ENCODE data around the gene CTBP1.

Gene CTBP1

DNA sequence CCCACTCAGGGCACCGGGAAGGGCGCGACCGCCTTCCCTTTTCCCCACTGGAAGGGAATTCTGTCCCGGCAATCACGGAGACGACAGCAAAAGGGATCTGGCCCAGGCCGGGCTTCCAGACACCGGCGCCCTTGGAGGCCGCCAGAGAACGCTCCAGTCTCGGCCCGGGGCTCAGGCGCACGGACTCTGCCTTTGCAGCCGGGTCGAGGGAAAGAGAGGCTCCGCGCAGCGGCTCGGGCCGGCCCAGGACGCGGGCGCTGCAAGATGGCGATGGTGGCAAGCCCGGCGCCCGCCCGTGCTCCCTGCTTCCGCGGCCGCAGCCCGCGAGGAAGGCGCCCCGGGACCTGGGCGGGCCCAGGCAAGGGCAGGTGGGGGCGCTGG is 1.1 kb downstream of the CTBP1 start:
- H3K27ac ChIP-seq (ENCODE audit: low read depth, low read length) = peak overlapping the region; percentile 91
- peaks cover 21% of the 10 kb centered on the region for H3K9me3 ChIP-seq (ENCODE audit: insufficient read depth, low read depth, low read length)
- H3K27me3 ChIP-seq (ENCODE audit: insufficient read depth, low read length) = no peaks in the 10 kb centered on the region
- H3K9ac ChIP-seq (ENCODE audit: low read depth, low read length) = peak overlapping the region; percentile 98
- WGBS = under 1% methylated on average over 40 of the region's 40 CpGs
- peaks cover 14% of the 10 kb centered on the region for H3K36me3 ChIP-seq (ENCODE audit: insufficient read depth, low read length)
- peaks cover 8% of the 10 kb centered on the region; the same call in 1 of the 2 replicates for H3K4me1 ChIP-seq (ENCODE audit: insufficient read depth, low read length)
- peak overlapping the region; percentile 92 for H3K4me3 ChIP-seq (ENCODE audit: low read length)

DNA sequence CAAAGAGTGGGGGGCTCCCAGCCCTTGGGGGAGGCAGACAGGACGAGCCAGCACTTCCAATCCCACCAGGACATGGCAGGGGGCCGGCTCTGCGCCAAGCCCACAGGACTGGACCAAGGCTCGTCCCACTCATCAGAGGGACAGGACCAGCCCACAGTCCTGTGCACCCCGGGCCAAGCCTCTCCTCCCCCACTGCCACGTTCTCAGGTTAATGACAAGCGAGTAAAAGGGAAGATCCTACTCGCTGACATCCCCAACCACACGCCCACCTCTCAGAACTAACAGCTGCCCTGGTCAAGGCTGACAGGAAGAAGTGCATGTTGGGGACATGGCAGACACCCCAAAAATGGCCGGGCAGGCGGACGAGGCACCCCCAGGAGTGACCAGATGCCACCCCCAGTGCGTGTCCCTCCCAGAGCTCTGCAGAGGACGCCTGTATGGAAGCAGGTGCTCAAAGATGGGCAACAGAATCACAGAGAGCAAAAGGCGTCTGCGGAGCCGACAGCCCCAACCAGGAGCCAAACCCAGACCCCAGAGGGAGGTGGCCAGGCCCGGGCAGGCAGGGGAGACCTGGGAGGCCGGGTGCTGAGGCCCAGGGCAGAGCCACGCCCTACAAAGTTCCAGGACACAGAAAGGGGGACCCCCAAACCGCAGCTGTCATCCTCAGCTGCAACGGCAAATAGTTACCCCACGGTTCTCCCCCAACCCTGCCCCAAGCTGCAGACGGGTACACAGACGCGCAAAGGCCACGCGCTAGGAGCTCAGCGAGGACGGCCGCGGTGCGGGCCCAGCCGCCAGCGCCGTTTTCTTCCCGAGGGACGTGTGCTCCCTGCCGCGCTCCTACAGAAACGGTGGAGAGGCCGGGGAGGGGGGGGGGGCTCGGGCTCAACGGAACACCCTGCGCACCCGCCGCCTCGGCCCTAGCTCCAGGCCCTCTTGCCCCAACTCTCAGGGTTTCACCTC is 1.7 kb downstream of the CTBP1 start:
- 29% methylated on average over 46 of the region's 48 CpGs for WGBS
- Histone ChIP-seq H3K4me3 (ENCODE audit: low read length) (peak overlapping the region; percentile 92), H3K27ac (ENCODE audit: low read depth, low read length) (peak overlapping the region; percentile 91), H3K9me3 (ENCODE audit: insufficient read depth, low read depth, low read length) (peaks cover 14% of the 10 kb centered on the region), H3K9ac (ENCODE audit: low read depth, low read length) (peak overlapping the region; percentile 98), H3K27me3 (ENCODE audit: insufficient read depth, low read length) (no peaks in the 10 kb centered on the region), H3K36me3 (ENCODE audit: insufficient read depth, low read length) (peaks cover 14% of the 10 kb centered on the region), H3K4me1 (ENCODE audit: insufficient read depth, low read length) (peaks cover 8% of the 10 kb centered on the region; the same call in 1 of the 2 replicates)

DNA sequence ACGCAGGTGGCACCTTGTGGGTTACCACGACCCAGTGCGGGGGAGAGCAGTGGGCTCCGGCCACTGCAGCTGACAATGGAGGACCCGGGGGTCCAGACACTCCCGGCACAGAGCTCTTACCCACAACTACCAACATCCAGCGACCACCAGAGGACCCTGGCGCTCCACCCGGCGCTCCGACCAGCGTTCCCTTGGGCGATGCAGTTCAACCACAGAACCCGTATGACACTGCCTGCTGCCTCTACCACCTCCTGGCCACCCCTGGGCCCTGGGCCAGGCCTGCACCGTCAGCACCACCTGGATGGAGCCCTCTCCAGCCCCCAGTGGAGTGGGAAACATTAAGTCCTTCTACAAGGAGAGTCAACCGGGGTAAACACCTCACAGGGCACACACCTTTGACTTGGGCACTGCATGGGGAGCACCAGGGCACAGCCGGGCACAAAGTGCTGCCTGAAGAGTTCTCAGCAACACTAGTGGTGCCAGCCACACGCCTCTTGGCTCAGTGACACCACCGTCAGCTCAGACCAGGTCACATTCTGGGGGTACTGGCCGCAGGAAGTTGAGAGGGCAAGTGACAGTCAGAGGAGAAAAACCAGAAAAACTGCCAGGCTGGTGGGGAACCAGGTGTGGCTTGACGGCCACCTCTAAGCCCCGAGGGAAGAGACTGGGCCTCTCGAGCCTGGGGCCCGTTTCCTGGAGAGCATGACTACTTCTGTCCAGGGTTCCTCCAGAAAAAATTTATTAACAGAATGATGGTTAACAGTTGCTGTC is 2.6 kb downstream of the CTBP1 start:
- WGBS = 91% methylated on average over 24 of the region's 24 CpGs
- Histone ChIP-seq H3K4me1 (ENCODE audit: insufficient read depth, low read length) (peaks cover 8% of the 10 kb centered on the region; the same call in 1 of the 2 replicates), H3K27ac (ENCODE audit: low read depth, low read length) (no peak overlapping the region), H3K9ac (ENCODE audit: low read depth, low read length) (0 out of 2 replicates have a peak overlapping the region, but pooled peaks have one; percentile 34), H3K4me3 (ENCODE audit: low read length) (peak overlapping the region; percentile 92; the same call in 1 of the 2 replicates), H3K36me3 (ENCODE audit: insufficient read depth, low read length) (peaks cover 9% of the 10 kb centered on the region), H3K27me3 (ENCODE audit: insufficient read depth, low read length) (no peaks in the 10 kb centered on the region), H3K9me3 (ENCODE audit: insufficient read depth, low read depth, low read length) (peaks cover 7% of the 10 kb centered on the region)

DNA sequence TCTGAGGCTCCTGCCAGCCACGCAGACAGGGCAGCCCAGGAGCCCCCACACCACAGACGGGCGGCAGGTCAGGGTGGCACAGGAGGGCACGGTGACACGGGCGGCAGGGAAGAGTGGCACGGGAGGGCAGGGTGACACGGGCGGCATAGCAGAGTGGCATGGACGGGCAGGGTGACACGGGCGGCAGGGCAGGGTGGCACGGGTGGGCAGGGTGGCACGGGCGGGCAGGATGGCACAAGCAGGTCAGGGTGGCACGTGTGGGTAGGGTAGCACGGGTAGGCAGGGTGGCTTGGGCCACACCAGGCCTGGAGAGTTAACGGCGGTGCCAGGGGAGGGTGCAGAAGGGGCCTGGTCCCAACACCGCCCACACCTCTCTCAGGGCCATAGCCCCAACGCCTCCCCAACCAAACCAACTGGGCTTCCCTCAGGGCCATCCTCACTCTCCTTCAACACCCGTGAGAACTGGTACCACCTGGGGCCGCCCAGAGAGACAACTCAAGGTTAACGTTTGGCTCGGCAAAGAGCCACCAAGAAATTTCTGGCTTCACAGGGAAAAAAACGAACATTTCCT is 3.4 kb downstream of the CTBP1 start:
- WGBS = 95% methylated on average over 26 of the region's 26 CpGs
- peaks cover 9% of the 10 kb centered on the region for H3K36me3 ChIP-seq (ENCODE audit: insufficient read depth, low read length)
- peaks cover 8% of the 10 kb centered on the region; the same call in 1 of the 2 replicates for H3K4me1 ChIP-seq (ENCODE audit: insufficient read depth, low read length)
- H3K27ac ChIP-seq (ENCODE audit: low read depth, low read length) = no peak overlapping the region
- 0 out of 2 replicates have a peak overlapping the region, but pooled peaks have one; percentile 40 for H3K9ac ChIP-seq (ENCODE audit: low read depth, low read length)
- H3K27me3 ChIP-seq (ENCODE audit: insufficient read depth, low read length) = no peaks in the 10 kb centered on the region
- H3K9me3 ChIP-seq (ENCODE audit: insufficient read depth, low read depth, low read length) = no peaks in the 10 kb centered on the region
- no peak overlapping the region for H3K4me3 ChIP-seq (ENCODE audit: low read length)

DNA sequence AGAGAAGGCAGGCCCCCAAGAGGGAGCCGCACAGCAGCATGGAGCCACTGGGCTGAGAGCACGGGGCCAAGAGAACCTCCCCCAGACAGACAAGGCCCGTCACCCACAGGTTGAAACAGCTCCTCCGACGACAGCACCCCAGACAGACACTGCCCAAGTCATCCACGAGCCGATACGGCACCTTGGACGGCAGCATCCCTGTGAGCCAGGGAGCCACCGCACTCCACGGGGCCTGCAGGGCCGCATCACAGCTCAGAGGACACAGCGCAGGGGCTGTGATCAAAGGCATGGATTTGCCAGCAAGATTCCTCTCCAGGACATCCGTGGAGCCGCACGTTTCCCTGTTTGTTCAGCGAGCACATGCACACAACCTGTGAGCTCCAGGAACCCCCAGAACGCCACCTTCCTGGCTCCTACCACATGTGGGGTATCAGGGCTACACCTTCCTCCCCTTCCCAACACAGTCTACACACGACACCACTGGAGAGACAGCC is 3.9 kb downstream of the CTBP1 start:
- H3K9ac ChIP-seq (ENCODE audit: low read depth, low read length) = peak overlapping the region; percentile 40; the same call in 1 of the 2 replicates
- peaks cover 8% of the 10 kb centered on the region; the same call in 1 of the 2 replicates for H3K4me1 ChIP-seq (ENCODE audit: insufficient read depth, low read length)
- H3K27ac ChIP-seq (ENCODE audit: low read depth, low read length) = no peak overlapping the region
- no peaks in the 10 kb centered on the region for H3K27me3 ChIP-seq (ENCODE audit: insufficient read depth, low read length)
- no peak overlapping the region for H3K4me3 ChIP-seq (ENCODE audit: low read length)
- H3K36me3 ChIP-seq (ENCODE audit: insufficient read depth, low read length) = peaks cover 11% of the 10 kb centered on the region
- WGBS = 94% methylated on average over 19 of the region's 19 CpGs
- no peaks in the 10 kb centered on the region for H3K9me3 ChIP-seq (ENCODE audit: insufficient read depth, low read depth, low read length)

DNA sequence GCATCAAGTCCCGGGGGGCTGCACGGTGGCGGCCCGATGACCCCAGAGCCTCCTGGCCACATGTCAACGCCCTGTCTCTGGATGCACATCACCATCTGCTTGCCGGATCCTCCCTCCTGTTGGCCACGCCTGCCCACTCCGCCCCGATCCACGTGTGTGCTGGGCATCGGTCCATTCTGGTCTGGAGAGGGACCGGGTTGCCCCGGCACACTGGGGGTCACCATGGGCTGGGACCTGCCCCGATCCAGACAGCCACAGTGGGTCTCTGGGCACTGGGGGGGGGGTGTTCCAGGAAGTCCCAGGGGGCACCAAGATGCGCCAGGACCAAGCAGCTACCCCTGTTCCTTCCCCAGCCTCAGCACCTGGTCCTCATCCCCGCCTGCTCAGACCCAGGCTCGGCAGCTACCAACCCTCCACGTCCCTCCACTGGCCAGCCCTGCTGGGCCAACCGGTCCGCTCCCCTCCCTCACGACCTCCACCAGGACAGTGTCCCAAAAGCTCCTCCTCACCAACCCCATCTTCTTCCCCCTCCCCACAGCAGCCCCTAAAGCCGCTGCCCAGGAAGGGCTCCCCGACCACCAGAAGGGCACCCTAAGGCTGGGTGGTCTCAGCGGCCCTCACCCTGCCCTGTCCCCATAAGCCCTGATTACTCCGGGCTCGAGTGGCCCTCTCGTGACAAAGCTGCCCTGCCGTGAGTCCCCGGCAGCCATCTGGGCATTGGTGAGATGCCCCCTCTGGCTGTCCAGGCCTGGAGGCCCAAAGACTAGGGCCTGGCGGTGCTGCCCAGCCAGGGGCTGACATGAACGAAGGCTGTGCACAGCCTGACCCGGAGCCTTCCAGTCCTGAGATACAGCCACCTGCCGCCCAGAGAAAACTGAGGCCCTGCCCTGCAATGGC is 4.6 kb downstream of the CTBP1 start:
- Histone ChIP-seq H3K9ac (ENCODE audit: low read depth, low read length) (no peak overlapping the region; the same call in 1 of the 2 replicates), H3K4me3 (ENCODE audit: low read length) (no peak overlapping the region), H3K27ac (ENCODE audit: low read depth, low read length) (no peak overlapping the region), H3K36me3 (ENCODE audit: insufficient read depth, low read length) (peaks cover 17% of the 10 kb centered on the region), H3K9me3 (ENCODE audit: insufficient read depth, low read depth, low read length) (no peaks in the 10 kb centered on the region), H3K27me3 (ENCODE audit: insufficient read depth, low read length) (no peaks in the 10 kb centered on the region), H3K4me1 (ENCODE audit: insufficient read depth, low read length) (peaks cover 8% of the 10 kb centered on the region; the same call in 1 of the 2 replicates)
- 93% methylated on average over 33 of the region's 33 CpGs for WGBS

DNA sequence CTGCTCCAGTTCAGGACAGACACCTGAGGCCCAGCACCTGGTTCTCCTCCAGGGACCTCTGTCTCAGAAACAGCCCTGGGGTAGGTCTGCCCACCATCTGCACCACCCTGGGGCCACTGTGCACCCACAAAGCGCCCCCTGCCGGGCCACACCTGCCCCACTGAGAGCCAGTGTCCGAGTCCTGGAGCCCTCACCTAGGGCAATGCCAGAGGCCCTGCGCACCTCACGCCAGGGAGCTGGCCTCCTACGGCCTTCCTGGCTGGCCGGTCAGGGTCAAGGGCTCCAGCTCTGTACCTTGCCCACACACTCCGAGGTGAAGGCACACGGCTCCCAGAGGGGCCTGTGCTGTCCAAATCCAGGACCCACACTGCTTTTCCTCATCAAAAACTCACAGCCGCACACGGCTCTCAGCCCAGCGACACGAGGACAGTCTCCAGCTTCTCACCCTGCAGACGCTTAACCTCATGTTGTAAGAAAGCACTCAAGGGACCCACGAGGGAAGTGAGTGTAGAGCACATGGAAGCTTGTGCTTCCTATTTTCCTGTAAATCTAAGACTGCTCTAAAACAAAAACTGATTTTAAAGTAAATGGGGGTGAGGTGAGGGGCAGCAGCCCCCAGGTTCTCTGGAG is 5.4 kb downstream of the CTBP1 start:
- Histone ChIP-seq H3K27ac (ENCODE audit: low read depth, low read length) (no peak overlapping the region), H3K4me1 (ENCODE audit: insufficient read depth, low read length) (peaks cover 8% of the 10 kb centered on the region; the same call in 1 of the 2 replicates), H3K4me3 (ENCODE audit: low read length) (no peak overlapping the region), H3K36me3 (ENCODE audit: insufficient read depth, low read length) (peaks cover 20% of the 10 kb centered on the region), H3K9ac (ENCODE audit: low read depth, low read length) (no peak overlapping the region), H3K27me3 (ENCODE audit: insufficient read depth, low read length) (no peaks in the 10 kb centered on the region), H3K9me3 (ENCODE audit: insufficient read depth, low read depth, low read length) (no peaks in the 10 kb centered on the region)
- WGBS = 92% methylated on average over 15 of the region's 15 CpGs

DNA sequence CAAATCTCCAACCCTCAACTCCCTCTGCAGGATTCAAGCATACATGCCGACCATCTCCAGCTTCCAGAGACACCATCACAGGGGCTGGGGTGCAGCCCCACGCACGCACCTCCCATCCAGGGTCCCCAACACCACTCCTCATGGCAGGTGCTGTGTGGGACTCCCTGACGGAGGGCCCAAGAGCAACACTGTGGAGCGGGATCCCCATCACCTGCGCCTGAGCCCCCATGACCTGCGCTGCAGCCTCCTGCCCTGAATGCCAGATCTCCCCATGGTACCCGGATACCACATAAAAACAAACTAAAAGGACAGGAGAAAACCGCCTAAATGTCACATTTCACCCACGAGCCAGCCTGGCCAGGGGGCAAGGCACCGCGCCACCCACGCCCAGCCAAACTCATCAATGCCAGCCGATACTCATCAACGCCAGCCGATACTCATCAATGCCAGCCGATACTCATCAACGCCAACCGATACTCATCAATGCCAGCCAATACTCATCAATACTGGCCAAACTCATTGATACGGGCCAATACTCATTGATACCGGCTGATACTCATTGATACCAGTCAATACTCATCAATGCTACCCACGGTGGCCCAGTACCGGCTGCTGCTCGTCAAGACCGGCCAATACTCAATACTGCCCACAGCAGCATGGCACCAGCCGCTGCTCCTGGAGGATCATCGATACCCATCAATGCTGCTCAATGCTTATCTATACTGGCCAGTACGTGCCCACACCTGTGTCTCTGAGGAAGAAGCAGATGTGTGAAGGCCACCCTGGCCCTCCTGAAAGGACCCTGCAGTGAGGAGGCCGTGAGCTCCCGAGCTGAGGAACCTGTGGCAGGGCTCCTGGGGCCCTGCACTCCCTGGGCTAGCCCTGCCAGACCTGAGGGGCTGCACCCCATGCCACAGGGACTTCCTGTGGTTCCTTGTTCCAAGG is 6.2 kb downstream of the CTBP1 start:
- WGBS = 96% methylated on average over 30 of the region's 30 CpGs

DNA sequence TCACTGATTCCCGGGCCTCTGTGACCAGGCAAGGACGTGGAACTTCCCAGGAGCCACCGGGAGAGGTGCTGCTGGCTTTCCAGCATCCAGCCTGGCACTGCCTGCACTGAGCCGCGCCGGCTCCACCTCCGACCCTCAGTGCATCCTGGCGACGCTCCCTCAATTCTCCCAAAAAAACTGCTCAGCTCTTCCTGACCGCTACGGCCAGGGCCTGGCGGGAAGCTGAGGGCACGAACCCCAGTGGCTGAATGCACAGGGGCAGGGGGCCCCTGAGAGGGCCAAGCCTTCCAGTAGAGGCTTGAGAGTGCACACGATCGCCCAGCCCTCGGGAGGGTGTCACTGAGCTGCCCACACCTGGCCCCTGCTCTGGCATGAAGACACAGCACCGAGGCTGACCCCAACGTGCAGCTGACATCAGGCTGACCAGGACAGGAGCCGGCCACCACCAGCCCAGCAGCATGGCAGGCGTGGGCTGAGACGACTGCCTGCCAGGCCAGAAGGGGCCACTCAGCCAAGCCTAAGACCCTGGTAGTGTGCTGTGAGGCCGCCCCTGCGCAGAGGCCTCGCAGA is 6.9 kb downstream of the CTBP1 start:
- H3K4me3 ChIP-seq (ENCODE audit: low read length) = no peak overlapping the region
- H3K27ac ChIP-seq (ENCODE audit: low read depth, low read length) = no peak overlapping the region
- no peaks in the 10 kb centered on the region for H3K27me3 ChIP-seq (ENCODE audit: insufficient read depth, low read length)
- 95% methylated on average over 24 of the region's 24 CpGs for WGBS
- H3K36me3 ChIP-seq (ENCODE audit: insufficient read depth, low read length) = peaks cover 35% of the 10 kb centered on the region
- peaks cover 5% of the 10 kb centered on the region; the same call in 1 of the 2 replicates for H3K4me1 ChIP-seq (ENCODE audit: insufficient read depth, low read length)
- H3K9me3 ChIP-seq (ENCODE audit: insufficient read depth, low read depth, low read length) = no peaks in the 10 kb centered on the region
- H3K9ac ChIP-seq (ENCODE audit: low read depth, low read length) = no peak overlapping the region

More for the DNA sequence above, 6.2 kb downstream of the CTBP1 start:
- Histone ChIP-seq H3K27ac (ENCODE audit: low read depth, low read length) (no peak overlapping the region), H3K9me3 (ENCODE audit: insufficient read depth, low read depth, low read length) (no peaks in the 10 kb centered on the region), H3K9ac (ENCODE audit: low read depth, low read length) (no peak overlapping the region), H3K27me3 (ENCODE audit: insufficient read depth, low read length) (no peaks in the 10 kb centered on the region), H3K4me3 (ENCODE audit: low read length) (no peak overlapping the region), H3K4me1 (ENCODE audit: insufficient read depth, low read length) (peaks cover 8% of the 10 kb centered on the region; the same call in 1 of the 2 replicates), H3K36me3 (ENCODE audit: insufficient read depth, low read length) (peaks cover 28% of the 10 kb centered on the region)
